ENCODE data around the gene DDC. TPM values are rescaled to one million over a fixed set of nuclear protein-coding genes. Genes with fewer than 3 reads are reported as not detected.
"Not testable (repeated sequence)": the region's sequence is repeated elsewhere in the genome, so short reads cannot be mapped to it uniquely, and the experiment has no call there.

Gene DDC
- total RNA-seq, 1 donor from 2014 or later = not detected

DNA sequence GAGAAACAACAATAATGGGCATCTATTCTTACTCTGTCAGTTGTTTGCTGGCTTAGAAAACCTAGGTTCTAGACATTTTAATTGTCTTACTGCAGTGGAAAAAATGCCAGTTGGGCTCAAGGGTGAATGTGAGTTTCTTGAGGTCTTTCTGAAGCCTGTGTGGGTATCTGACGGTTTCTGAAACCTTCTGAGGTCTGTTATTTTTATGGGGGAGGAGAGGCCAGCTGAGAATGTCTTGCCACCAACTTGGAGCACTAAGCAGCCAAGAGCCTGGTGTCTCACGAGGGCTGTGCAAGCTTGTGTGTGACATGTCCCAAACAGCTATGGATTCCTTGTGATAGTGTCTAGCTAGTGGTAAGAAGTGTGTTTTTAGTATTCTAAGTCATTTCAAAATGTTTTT is 24.2 kb upstream of the DDC start:
- no peak for DNase-seq

DNA sequence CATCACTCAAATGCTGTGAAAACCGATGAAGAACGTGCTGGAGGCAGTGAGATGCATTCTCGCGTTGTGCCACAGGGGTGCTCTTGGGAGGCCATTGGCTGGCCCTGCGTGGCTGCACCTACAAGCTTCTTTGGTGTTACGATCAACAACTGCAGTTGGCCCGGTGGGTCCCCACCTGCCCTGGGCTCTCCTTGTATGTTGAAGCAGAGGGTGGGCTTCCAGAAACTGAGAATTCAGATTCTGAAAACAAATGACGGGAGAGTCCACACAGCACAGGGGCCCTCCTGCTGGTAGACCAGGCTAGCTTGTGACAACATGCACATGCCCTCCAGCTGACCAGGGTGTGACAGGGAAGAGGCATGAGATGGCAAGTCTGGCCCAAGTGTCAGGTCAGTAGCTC is 23.7 kb upstream of the DDC start:
- no peak for DNase-seq

DNA sequence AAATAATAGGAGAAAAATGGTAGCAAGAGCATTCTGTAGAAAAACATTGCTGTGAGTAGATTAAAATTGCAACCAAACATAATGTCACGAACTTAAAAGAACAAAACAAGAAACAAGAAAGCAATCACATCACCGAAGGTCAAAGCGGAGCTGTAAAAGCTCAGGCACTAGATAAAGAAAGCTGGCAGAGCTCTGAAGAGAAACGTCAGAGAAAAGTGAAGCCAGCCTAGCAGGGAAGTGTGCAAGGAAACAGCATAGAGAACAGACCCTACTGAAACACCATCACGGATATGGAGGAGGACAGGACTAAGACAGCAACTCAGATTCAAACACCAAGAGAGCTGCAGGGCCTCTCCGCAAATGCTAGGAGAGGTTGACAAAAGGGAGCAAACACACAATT is 22.5 kb upstream of the DDC start:
- DNase-seq = no peak

DNA sequence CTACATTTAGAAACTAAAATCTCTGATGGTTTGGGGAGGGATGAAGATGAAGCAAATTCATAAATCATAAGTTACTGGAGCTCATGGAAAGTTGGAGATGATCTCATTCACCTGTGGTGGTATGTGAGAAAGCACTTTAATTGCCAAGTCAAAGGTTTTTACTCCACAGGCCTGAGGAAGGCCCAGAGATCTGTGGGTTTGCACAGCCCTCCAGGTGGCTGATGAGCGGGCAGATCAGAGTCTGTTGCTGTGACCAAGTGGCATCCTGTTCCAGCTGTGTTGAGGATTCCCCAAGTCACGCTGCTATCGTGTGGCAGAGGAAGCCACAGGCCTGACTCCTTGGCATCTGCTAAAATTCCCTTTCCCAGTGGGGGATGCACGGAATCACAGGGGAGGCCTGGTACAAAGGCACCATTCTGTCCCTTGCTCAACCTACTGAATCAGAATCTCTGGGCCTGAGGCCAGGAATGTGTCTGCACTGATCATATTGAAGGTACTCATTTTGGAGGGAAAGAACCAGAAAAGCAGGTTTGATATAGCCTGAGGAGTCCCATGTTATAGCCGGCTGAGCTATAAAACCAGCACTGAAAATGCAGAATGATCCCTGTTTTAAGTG is 19.7 kb upstream of the DDC start:
- no peak for DNase-seq

DNA sequence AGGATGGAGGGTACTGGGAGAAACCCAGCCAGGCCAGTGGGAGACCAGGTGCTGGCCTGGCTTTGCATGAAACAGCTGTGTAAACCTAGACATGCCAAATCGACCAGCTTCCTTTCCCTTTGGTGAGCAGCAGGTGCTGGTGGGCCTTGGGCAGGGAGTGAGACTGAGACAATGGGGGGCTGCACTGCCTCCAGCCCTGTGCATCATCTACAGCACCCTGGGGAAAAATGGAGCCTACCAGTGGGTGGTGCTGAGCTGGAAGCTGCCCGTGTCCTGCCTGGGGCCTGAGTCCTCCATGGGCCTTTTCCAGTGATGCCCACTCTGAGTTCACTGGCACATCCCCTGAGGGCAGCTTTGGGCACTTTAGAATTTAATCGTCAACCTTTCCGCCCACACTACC is 19.2 kb upstream of the DDC start:
- no peak for DNase-seq

DNA sequence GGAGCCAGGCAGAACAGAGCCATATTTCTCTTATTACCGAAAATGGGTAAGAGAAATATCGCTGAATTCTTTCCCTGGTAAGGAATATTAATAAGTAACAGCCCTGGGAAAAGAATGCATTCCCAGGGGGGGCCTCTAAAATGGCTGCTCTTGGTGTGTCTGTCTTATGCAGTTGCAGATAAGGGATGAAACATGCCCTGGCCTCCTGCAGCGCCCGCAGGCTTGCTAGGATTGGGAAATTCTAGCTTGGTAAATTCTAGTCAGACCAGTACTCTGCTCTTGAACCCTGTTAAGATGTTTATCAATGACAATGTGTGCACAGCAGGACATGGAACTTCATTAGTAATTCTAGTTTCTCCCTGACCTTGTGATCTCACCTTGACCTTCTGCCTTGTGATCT is 18.1 kb upstream of the DDC start:
- DNase-seq = not testable (repeated sequence)

DNA sequence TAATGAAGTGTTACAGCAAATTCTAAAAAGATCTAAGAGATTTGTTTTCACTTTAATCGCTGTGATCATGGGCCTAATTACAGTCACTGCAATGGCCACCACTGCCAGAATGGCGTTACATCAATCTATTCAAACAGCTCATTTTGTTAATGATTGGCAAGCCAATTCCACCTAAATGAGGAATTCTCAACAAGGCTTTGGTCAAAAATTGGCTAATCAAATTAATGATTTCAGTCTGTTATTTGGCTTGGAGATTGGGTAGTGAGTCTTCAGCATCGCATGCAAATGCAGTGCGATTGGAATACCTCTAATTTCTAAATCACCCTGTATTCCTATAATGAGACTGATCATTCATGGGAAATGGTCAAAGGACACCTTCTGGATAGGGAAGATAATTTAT is 17.1 kb upstream of the DDC start:
- not testable (repeated sequence) for DNase-seq

DNA sequence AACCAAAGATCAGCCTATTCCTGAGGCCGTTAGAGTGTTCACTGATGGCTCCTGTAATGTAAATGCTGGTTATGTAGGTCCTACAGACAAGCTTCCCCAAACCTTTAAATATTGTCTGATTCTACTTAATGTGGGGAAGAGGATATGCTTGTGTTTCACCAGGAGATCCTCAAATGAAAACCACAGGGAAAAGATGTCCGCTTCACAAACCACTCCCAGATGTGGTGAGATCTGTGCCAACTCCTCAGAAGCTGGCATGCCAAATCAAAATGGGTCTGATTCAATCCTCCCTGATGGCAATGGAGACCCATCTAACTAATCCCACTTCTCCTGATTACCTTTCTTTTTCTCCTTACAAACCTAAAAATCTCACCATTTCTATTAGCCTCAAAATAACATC is 15.5 kb upstream of the DDC start:
- DNase-seq = not testable (repeated sequence)

DNA sequence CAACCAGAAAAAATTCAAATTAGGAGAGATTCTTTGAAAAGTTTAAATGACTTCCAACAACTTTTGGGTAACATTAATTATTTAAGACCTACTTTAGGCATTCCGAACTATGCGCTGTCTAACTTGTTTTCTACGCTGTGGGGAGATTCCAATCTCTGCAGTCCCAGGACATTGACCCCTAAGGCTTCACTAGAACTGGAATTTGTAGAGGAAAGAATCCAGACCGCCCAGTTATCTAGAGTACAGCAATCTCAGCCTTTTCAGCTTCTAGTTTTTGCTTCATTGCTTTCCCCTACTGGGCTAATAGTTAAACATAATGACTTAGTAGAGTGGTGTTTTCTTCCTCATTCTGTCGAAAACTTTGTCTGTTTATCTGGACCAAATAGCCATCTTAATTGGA is 14.9 kb upstream of the DDC start:
- DNase-seq = no peak

DNA sequence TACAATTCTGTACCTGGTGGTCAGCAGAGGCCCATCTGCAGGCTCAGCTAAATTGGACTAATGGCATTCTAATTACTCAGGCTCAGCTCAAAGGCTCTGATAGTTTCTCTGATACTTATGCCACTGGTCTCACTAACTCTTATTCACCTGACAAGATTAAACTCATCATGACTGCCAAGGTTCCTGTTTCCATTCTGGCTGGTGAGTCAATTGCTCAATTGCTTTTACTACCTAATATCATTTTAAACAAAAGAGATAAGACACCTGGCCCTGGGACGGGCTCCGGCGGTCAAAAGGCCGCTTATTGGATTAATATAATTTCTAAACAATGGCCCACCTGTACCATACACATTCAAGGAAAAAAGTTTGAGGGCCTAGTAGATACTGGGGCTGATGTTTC is 12.9 kb upstream of the DDC start:
- not testable (repeated sequence) for DNase-seq

DNA sequence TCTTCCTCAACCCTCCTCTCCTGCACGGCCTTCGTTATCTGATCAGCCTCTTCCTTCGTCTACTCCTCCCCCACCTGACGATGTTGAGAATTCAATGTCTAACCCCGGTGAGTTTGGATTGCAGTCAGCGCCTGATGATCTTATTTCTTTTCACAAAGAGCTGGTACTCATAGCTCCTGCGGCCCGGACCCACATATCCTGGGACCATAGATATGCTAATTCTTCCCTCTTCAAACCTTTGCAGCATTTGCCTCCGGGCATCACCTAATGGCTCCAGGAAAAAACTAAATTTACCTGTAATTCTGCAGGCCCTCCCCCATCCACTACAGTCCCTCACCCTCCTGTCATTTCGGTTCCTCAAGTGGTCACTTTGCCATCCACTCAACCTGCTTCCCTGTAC is 12.4 kb upstream of the DDC start:
- DNase-seq = no peak

DNA sequence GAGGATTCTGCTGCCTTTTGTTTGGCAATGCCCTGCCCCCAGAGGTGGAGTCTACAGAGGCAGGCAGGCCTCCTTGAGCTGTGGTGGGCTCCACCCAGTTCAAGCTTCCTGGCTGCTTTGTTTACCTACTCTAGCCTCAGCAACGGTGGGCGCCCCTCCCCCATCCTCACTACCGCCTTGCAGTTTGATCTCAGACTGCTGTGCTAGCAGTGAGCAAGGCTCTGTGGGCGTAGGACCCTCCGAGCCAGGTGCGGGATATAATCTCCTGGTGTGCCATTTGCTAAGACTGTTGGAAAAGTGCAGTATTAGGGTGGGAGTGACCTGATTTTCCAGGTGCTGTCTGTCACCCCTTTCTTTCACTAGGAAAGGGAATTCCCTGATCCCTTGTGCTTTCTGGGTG is 11.2 kb upstream of the DDC start:
- not testable (repeated sequence) for DNase-seq

DNA sequence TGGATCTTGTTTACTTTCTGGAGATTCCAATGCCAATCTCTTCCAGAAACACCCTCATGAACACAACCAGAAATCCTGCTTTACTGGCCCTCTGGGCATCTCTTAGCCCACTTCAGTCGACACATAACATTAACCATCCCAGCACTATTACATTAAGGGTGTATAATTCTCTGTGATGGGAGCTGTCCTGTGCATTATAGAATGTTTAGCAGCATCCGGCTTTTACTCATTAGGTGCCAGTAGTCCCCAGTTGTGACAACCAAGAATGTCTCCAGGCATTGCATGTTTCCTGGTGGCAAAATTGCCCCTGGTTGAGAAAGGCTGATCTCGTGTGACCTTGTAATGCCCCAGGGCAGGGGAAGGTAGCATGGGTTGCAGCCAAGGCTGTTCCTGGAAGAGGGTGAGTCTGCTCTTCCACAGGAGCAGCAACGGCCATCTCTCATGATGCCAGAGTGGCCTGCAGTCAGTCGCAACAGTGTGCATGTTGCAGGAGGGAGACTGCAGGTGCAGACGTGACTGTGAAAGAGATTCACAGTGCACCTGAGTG is 2.6 kb upstream of the DDC start:
- no peak for DNase-seq

DNA sequence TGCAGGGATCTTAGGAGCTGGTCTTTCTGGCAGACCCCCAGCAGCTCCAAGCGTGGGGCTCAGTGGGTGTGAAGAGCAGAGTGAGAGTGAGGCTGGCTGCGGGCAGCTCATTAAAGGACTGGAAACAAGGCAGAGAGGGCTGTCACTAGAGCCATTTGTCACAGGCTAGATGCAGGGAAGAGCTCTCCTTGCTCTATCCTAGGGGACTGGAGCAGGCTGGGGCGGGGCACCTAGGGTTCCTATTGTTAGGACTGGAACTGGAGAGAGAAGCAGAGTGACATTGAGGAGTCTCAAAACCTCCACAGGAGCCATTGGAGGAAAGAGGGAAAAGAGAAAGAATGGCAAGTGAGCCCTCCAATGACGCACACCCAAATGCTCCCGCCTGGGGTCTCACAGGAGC is 772 bp upstream of the DDC start:
- DNase-seq = no peak

DNA sequence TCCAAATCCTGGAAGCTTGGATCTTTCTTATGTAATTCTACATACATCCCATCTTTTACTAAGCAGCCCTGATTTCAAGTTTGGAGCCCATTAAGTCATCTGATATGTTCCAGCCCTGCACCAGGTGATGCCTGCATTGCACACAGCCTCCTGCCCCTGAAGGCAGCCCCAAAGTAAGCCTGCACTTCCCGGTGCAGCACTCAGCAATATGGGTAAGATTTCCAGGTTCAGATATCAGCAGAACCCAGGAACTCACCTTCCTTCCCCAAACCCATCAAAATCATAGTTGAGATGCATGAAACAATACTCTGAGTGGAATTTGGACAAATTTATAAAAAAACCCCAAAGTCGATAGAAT is 333 bp upstream of the DDC start:
- no peak for DNase-seq

DNA sequence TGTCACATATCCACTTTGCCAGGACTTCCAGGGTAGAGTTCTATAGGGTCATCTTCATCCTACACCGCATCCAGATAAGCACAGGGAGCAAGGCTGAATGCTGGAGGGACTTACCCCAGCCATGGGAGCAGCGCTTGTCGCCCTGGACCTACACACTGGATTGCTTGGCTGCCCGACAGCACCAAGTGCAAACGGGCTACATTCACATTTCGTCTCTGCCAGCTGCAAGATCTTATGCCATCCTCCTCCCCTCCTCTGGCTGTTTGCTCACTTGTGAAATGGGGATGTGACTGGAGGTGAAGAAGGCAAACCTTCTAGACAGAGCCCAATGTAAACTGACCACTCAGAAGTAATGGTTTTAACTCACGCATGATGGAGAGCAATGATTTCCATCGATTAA is 1.0 kb downstream of the DDC start:
- DNase-seq = no peak

DNA sequence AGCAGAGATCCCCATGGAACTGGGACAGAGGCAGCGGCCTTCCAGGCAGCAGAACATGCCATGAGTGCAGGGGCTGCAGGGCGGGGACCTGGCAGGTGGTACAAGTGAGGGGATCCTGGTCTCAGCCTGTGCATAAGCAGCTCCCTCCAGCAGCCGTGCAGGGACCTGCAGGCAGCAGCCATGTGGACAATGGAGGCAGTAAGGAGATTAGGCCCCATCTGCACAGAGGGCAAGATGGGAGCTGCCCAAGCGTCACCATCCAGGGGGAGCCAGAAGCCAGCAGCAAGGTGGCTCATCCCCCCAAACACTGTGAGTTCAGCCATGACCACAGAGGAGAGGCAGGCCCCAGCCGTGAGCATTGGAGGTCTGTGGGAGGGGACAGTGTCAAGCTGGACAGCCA is 3.1 kb downstream of the DDC start:
- no peak for DNase-seq

DNA sequence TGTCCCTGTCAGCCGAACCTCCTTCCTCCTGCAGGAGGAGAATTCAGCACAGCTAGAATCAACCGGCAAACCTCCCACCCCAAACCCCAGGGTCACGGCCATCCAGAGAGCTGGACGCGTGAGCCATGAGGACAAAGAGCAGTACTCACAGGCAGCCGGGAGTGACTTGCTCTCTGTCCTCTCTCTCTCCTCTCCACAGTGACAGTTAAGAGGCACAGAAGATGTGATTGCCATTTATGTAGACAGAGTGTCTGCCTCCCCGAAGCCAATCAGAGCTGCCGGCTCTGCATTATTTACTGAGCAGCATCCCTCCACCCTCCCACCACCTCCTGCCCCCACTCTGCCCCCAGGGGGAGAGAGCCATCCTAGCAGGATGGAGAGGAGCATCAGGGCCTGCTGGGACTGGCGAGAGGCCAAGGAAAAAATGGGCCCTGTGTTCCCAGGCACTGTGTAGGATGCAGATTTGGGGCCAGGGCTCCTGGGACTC is 4.3 kb downstream of the DDC start:
- no peak for DNase-seq

DNA sequence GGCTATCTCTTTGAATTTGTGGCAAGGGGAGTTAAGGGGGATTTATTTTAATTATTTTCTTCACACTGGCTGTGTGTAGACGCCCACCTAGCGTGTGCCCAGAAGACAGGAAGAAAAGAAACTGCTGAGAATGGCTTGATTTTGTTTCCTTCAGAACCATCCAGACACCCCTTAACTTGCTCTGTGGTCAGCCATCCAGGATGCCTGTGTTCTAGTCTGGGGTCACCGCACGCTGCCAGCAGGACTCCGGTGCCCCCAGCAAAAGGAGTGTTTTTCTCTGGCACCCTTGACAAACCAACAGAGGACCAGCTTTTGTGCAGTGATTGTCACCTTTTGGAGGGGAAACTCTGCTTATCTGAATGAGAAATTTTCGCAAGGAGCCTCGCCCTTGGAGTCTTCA is 5.3 kb downstream of the DDC start:
- no peak for DNase-seq

DNA sequence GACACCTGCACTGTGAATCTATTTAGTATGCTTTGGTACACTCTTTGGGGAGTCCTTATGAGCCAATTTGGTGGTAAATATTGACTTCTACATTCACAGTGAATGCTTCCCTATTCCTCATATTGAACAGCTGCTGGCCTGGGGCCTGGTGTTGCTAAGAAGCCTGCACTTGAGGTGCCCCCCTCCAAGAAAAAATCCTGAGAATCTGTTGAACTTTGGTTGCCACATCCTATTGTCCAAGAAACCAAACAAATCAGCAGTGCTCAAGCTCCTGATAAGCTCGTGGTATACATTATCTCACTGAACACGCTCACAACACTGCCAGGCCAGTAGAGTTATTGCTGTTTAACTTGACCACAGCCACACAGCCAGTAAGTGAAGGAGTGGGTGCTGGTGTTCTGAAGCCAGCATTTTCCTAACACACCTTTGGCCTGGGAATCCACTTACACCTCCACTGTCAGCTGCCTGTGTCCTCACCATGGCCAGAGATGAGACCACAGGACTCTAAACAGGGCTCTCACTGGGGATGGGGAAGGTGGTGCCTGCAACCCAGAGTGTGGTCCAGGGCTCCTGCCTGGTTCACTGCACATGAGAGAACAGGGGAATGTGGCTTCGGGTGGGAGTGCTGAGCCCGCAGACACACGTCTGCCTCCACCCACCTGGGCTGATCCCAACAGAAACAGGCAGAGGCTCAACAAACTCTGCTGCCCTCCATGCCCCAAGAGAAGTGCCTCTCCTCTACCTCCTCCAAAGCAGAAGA is 6.7 kb downstream of the DDC start:
- no peak for DNase-seq

DNA sequence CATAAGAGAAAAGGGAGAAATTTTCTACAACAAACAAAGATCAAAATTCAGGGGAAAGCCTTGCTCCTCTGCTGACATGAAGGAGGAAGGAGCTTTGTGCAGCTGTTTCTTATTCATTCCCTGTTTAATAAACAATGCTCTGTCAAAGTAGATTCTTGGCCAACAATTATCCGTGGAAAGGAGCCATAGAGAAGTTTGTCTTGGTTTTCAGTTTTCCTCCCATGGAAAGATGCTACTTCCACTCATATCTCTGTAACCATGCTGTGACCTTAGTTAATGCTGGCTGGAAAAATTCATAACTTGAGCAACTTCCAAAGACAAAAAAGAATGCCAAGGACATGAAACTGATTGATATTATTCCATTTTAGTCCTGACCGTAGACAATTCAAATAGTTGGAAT is 8.1 kb downstream of the DDC start:
- DNase-seq = no peak

DNA sequence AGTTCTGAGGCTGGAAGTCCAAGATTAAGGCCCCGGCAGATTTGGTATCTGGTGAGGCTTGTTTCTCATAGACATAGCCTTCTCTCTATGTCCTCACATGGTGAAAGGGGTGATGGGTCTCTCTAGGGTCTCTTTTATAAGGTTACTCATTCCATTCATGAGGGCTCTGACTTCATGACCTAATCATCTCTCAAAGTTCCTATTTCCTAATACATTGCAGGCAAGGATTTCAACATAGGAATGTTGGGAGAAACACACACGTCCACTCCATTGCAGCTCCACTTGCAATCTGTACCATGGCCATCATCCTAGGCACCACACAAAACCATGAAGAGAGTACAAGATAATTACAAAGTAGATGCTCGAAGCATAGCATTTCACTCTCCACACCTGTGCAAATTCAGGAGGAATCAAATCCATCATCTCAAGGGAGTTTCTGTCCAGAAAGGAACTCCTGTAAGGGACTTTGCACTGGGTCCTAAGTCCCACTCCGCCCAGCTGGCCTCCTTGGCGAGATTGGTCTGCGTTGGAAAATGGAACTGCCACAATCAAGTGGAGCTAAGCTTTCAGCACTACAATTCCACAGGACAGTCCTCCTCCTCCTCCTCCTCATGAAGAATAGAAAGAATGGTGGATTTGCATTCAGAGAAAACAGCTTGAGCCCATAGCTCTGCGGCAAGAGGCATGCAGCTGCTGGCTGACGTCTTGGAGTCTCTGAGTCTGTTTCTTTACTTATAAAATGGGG is 8.8 kb downstream of the DDC start:
- DNase-seq = no peak

DNA sequence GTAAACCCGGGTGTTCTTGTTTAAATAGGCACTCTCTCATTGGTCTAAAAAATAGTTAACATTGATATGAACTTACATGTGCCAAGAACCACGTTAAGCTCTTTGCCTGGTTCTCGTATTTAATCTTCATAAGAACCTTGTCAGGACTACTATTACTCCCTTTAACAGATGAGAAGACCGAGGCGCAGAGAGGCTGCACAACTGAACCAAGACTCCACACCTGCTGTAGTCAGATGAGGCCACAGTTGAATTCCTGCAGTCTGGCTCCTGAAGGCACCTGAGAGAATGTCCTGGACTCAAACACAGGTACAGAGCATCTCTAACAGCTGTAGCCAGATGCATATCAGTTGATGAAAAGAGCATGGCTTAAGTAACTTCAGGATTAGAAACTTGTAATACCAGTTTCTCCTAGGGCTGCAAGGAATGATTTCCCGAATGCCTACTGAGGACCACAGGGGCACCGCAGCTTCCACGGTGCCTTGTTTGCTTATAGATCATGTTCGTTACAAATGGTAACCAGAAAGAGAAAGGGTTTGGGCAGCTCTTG is 9.5 kb downstream of the DDC start:
- DNase-seq = no peak

All from occipital lobe (tissue), 2 donors.